H9 (cell line): ENCODE data around the gene GAP43. TPM values are rescaled to one million over a fixed set of nuclear protein-coding genes. Genes with fewer than 3 reads are reported as not detected.
"Not testable (repeated sequence)": the region's sequence is repeated elsewhere in the genome, so short reads cannot be mapped to it uniquely, and the experiment has no call there.

Experiments used
- DNase-seq: peaks from one replicate; pipeline ENCODE4 v3.0.0-alpha.2; 2017
- H2AFZ ChIP-seq: one replicate; pipeline ENCODE4 v1.6.1; 2013; ENCODE audit warnings: mild to moderate bottlenecking, low read length, control low read depth, moderate library complexity
- H2AK5ac ChIP-seq: 2 replicates; pipeline ENCODE4 v1.6.1; 2013; ENCODE audit warnings: low read length, control low read depth, mixed read lengths; ENCODE audit not compliant: insufficient read length
- H2BK120ac ChIP-seq: one replicate; pipeline ENCODE4 v1.6.1; 2013; ENCODE audit warnings: low read depth, mild to moderate bottlenecking, low read length, control low read depth, inconsistent platforms; ENCODE audit not compliant: poor library complexity, severe bottlenecking
- H2BK12ac ChIP-seq: 2 replicates; pipeline ENCODE4 v1.6.1; 2013; ENCODE audit warnings: low read length, control low read depth, mixed read lengths, low read depth; ENCODE audit not compliant: insufficient read length
- H2BK15ac ChIP-seq: 2 replicates; pipeline ENCODE4 v1.6.1; 2013; ENCODE audit warnings: low read depth, low read length, control low read depth
- H2BK20ac ChIP-seq: one replicate; pipeline ENCODE4 v1.6.1; 2013; ENCODE audit warnings: low read depth, mild to moderate bottlenecking, low read length, control low read depth, inconsistent platforms; ENCODE audit not compliant: poor library complexity, severe bottlenecking
- H2BK5ac ChIP-seq: 2 replicates; pipeline ENCODE4 v1.6.1; 2013; ENCODE audit warnings: low read length, control low read depth, mixed read lengths; ENCODE audit not compliant: insufficient read length
- H3K14ac ChIP-seq: 2 replicates; pipeline ENCODE4 v1.6.1; 2013; ENCODE audit warnings: low read length, control low read depth; ENCODE audit not compliant: insufficient read depth
- H3K18ac ChIP-seq: 2 replicates; pipeline ENCODE4 v1.6.1; 2013; ENCODE audit warnings: low read depth, mild to moderate bottlenecking, mixed read lengths, low read length, control low read depth; ENCODE audit not compliant: insufficient read length
- H3K23ac ChIP-seq: 2 replicates; pipeline ENCODE4 v1.6.1; 2013; ENCODE audit warnings: low read length, control low read depth, mixed read lengths, low read depth; ENCODE audit not compliant: insufficient read length
- H3K23me2 ChIP-seq: 2 replicates; pipeline ENCODE4 v1.6.1; 2013; ENCODE audit warnings: low read depth, mild to moderate bottlenecking, mixed read lengths, low read length, control low read depth; ENCODE audit not compliant: insufficient read length, poor library complexity, severe bottlenecking
- H3K27ac ChIP-seq: 2 replicates; pipeline ENCODE4 v1.5.1; 2013; ENCODE audit warnings: low read length, control low read depth, mixed read lengths, low read depth; ENCODE audit not compliant: insufficient read length
- H3K27me3 ChIP-seq: 2 replicates; pipeline ENCODE4 v1.6.1; 2013; ENCODE audit warnings: low read length, control low read depth, inconsistent platforms; ENCODE audit not compliant: insufficient read depth
- H3K4ac ChIP-seq: 2 replicates; pipeline ENCODE4 v1.6.1; 2013; ENCODE audit warnings: low read depth, mild to moderate bottlenecking, control low read depth, inconsistent platforms, low read length, moderate library complexity
- H3K4me1 ChIP-seq: 2 replicates; pipeline ENCODE4 v1.6.1; 2013; ENCODE audit warnings: low read length, control low read depth, inconsistent platforms; ENCODE audit not compliant: insufficient read depth
- H3K4me2 ChIP-seq: 2 replicates; pipeline ENCODE4 v1.6.1; 2013; ENCODE audit warnings: low read length, control low read depth, mixed read lengths; ENCODE audit not compliant: insufficient read length, insufficient read depth
- H3K56ac ChIP-seq: 2 replicates; pipeline ENCODE4 v1.6.1; 2013; ENCODE audit warnings: low read depth, mild to moderate bottlenecking, mixed read lengths, low read length, control low read depth; ENCODE audit not compliant: insufficient read length
- H3K79me1 ChIP-seq: 2 replicates; pipeline ENCODE4 v1.6.1; 2013; ENCODE audit warnings: low read depth, mild to moderate bottlenecking, moderate library complexity, low read length, control low read depth, inconsistent platforms; ENCODE audit not compliant: insufficient read depth, poor library complexity, severe bottlenecking
- H3K79me2 ChIP-seq: 2 replicates; pipeline ENCODE4 v1.6.1; 2013; ENCODE audit warnings: low read length, control low read depth, inconsistent platforms; ENCODE audit not compliant: insufficient read depth
- H3K9ac ChIP-seq: 2 replicates; pipeline ENCODE4 v1.6.1; 2013; ENCODE audit warnings: low read length, control low read depth, mixed read lengths; ENCODE audit not compliant: insufficient read length; ENCODE audit errors: extremely low read depth
- H3K9me3 ChIP-seq: one replicate; pipeline ENCODE4 v1.6.1; 2013; ENCODE audit warnings: low read depth, low read length, inconsistent platforms; ENCODE audit not compliant: control insufficient read depth
- H3T11ph ChIP-seq: one replicate; pipeline ENCODE4 v1.6.1; 2013; ENCODE audit warnings: mild to moderate bottlenecking, low read length, control low read depth, inconsistent platforms
- H4K20me1 ChIP-seq: one replicate; pipeline ENCODE4 v1.6.1; 2013; ENCODE audit not compliant: control insufficient read depth, insufficient read length, insufficient read depth
- H4K5ac ChIP-seq: 2 replicates; pipeline ENCODE4 v1.6.1; 2013; ENCODE audit warnings: low read depth, mild to moderate bottlenecking, mixed read lengths, low read length, control low read depth; ENCODE audit not compliant: insufficient read length
- H4K8ac ChIP-seq: replicated peaks from 2 replicates; pipeline ENCODE4 v1.6.1; 2013; ENCODE audit warnings: low read length, control low read depth, mixed read lengths, low read depth; ENCODE audit not compliant: insufficient read length
- H4K91ac ChIP-seq: 2 replicates; pipeline ENCODE4 v1.6.1; 2013; ENCODE audit warnings: low read depth, mild to moderate bottlenecking, moderate library complexity, mixed read lengths, low read length, control low read depth; ENCODE audit not compliant: insufficient read length
- H3K27ac Mint-ChIP-seq, 3 experiments: 2 replicates in 2 of 3; 3 replicates in 1 of 3; pipeline ENCODE4 v1.8.0; 2020 to 2021; ENCODE audit warnings: mixed read lengths in 3 of 3, mild to moderate bottlenecking in 1 of 3, moderate library complexity in 1 of 3
- H3K27me3 Mint-ChIP-seq: 2 replicates; pipeline ENCODE4 v1.8.0; 2021; ENCODE audit warnings: low read depth, mild to moderate bottlenecking, moderate library complexity, mixed read lengths
- H3K36me3 Mint-ChIP-seq, 3 experiments: 2 replicates in 2 of 3; 3 replicates in 1 of 3; pipeline ENCODE4 v1.8.0; 2020 to 2021; ENCODE audit warnings: low read depth in 3 of 3, mixed read lengths in 3 of 3; ENCODE audit not compliant: insufficient read depth in 1 of 3
- H3K4me1 Mint-ChIP-seq, 2 experiments: 2 replicates each; pipeline ENCODE4 v1.8.0; 2020; ENCODE audit warnings: mixed read lengths in 2 of 2
- H3K4me3 Mint-ChIP-seq, 2 experiments: 2 replicates in 1 of 2; 3 replicates in 1 of 2; pipeline ENCODE4 v1.8.0; 2020 to 2021; ENCODE audit warnings: mild to moderate bottlenecking in 2 of 2, mixed read lengths in 2 of 2, moderate library complexity in 1 of 2
- H3K9me3 Mint-ChIP-seq, 2 experiments: 2 replicates in 1 of 2; 3 replicates in 1 of 2; pipeline ENCODE4 v1.8.0; 2020; ENCODE audit warnings: mild to moderate bottlenecking in 2 of 2, mixed read lengths in 2 of 2, moderate library complexity in 1 of 2
- WGBS: extraction: QIAGEN DNeasy Blood & Tissue Kit; methylation state at CpG from one replicate; pipeline ENCODE4 v1.1.7; 2013; ENCODE audit warnings: missing lambda C conversion rate, low lambda C conversion rate, mixed read lengths; ENCODE audit not compliant: insufficient read length; ENCODE audit errors: extremely low coverage; 5-methylcytosine and 5-hydroxymethylcytosine counted together
- total RNA-seq: library from RNA; stranded (reverse); gene quantifications from 2 replicates; pipeline ENCODE4 v1.2.1, GENCODE V29; 2021
- TF ChIP-seq, protein P1 (sequence below): fragments of 200-600 bp; sonication (generic); conservative IDR thresholded peaks from 3 replicates; pipeline ENCODE4 v1.8.0; 2021; ENCODE audit warnings: antibody characterized with exemption, mild to moderate bottlenecking

The GAP43 gene
- total RNA-seq, 1 experiment from 2014 or later: 12.8 TPM

- Histone ChIP-seq H3K56ac (no peak overlapping the region), H3K4ac (no peak overlapping the region), H2BK120ac (no peak overlapping the region), H3T11ph (no peak overlapping the region), H3K79me2 (no peaks in the 10 kb centered on the region), H3K27me3 (no peaks in the 10 kb centered on the region), H4K5ac (no peak overlapping the region), H2BK20ac (no peak overlapping the region), H4K8ac (no peak overlapping the region), H3K27ac (no peak overlapping the region), H3K9me3 (no peaks in the 10 kb centered on the region), H3K4me1 (no peaks in the 10 kb centered on the region), H4K20me1 (no peaks in the 10 kb centered on the region), H3K18ac (no peak overlapping the region), H3K14ac (no peak overlapping the region), H3K4me2 (no peak overlapping the region), H2AK5ac (no peak overlapping the region), H2AFZ (no peak overlapping the region), H4K91ac (no peak overlapping the region), H2BK5ac (no peak overlapping the region), H2BK12ac (no peak overlapping the region), H3K9ac (no peak overlapping the region), H3K79me1 (no peaks in the 10 kb centered on the region), H2BK15ac (no peak overlapping the region), H3K23me2 (no peaks in the 10 kb centered on the region), H3K23ac (no peak overlapping the region)
- TF ChIP-seq, protein P1, sequence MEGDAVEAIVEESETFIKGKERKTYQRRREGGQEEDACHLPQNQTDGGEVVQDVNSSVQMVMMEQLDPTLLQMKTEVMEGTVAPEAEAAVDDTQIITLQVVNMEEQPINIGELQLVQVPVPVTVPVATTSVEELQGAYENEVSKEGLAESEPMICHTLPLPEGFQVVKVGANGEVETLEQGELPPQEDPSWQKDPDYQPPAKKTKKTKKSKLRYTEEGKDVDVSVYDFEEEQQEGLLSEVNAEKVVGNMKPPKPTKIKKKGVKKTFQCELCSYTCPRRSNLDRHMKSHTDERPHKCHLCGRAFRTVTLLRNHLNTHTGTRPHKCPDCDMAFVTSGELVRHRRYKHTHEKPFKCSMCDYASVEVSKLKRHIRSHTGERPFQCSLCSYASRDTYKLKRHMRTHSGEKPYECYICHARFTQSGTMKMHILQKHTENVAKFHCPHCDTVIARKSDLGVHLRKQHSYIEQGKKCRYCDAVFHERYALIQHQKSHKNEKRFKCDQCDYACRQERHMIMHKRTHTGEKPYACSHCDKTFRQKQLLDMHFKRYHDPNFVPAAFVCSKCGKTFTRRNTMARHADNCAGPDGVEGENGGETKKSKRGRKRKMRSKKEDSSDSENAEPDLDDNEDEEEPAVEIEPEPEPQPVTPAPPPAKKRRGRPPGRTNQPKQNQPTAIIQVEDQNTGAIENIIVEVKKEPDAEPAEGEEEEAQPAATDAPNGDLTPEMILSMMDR: no peak
- Mint-ChIP-seq H3K36me3 (peaks cover 12 to 24% (median 14%) of the 10 kb centered on the region in 3 experiments; a peak in 6 of 7 replicates), H3K4me3 (no peak overlapping the region), H3K4me1 (no peaks in the 10 kb centered on the region), H3K27me3 (no peaks in the 10 kb centered on the region; the same call in 1 of the 2 replicates), H3K9me3 (peaks cover 30 to 33% of the 10 kb centered on the region in 2 experiments), H3K27ac (no peak overlapping the region)
- DNase-seq: no peak
- WGBS: no CpG with 5 or more reads among the region's 5 CpGs
Measured at GRCh38 chr3:115741650-115742049, 118.3 kb downstream of the GAP43 start.

GRCh38 chr3:115744516-115744915 is 121.2 kb downstream of the GAP43 start:
- H2BK15ac ChIP-seq, H2AFZ ChIP-seq, H3K27me3 Mint-ChIP-seq, H3K4me1 ChIP-seq, H3K27ac Mint-ChIP-seq, H4K20me1 ChIP-seq, H4K5ac ChIP-seq, H3K18ac ChIP-seq, H2BK20ac ChIP-seq, H3K14ac ChIP-seq, H2AK5ac ChIP-seq, H3K27me3 ChIP-seq, H2BK120ac ChIP-seq, H2BK12ac ChIP-seq, H3K4me2 ChIP-seq, H3K79me2 ChIP-seq, H3K36me3 Mint-ChIP-seq, H4K8ac ChIP-seq, H3K4me3 Mint-ChIP-seq, H3T11ph ChIP-seq, H3K56ac ChIP-seq, H3K9me3 ChIP-seq, DNase-seq, H3K4ac ChIP-seq, H3K79me1 ChIP-seq, H3K9ac ChIP-seq, H3K23ac ChIP-seq, H3K9me3 Mint-ChIP-seq, H3K4me1 Mint-ChIP-seq, H4K91ac ChIP-seq, H2BK5ac ChIP-seq, H3K27ac ChIP-seq, H3K23me2 ChIP-seq: not testable (repeated sequence)
- WGBS: no CpG with 5 or more reads among the region's 4 CpGs
